ENCODE measurements around the gene TRIO. TPM values are rescaled to one million over a fixed set of nuclear protein-coding genes. Genes with fewer than 3 reads are reported as not detected.

TRIO gene
- total RNA-seq, 1 donor from 2014 or later: 148 TPM

GRCh38 chr5:14365831-14366430 is 222.8 kb downstream of the TRIO start:
- Histone ChIP-seq H3K9me3 (no peaks in the 10 kb centered on the region), H3K4me3 (no peak overlapping the region), H3K36me3 (peaks cover 87% of the 10 kb centered on the region), H3K27me3 (no peaks in the 10 kb centered on the region), H3K4me1 (no peaks in the 10 kb centered on the region), H3K27ac (no peak overlapping the region)
- no peak for TF ChIP-seq CTCF (IDR thresholded peaks at IDR 0.05)
- ATAC-seq (no peak), DNase-seq (no peak)
- intact Hi-C loops (cut with DNase I): no loop called here

- DNase-seq (no peak), ATAC-seq (no peak)
- Histone ChIP-seq H3K27me3 (no peaks in the 10 kb centered on the region), H3K9me3 (no peaks in the 10 kb centered on the region), H3K4me1 (no peaks in the 10 kb centered on the region), H3K36me3 (peaks cover 87% of the 10 kb centered on the region), H3K27ac (no peak overlapping the region), H3K4me3 (no peak overlapping the region)
- intact Hi-C loops (cut with DNase I): no loop called here
- no peak for TF ChIP-seq CTCF (IDR thresholded peaks at IDR 0.05)
Measured at GRCh38 chr5:14366763-14367162, 223.6 kb downstream of the TRIO start.

- TF ChIP-seq CTCF (IDR thresholded peaks at IDR 0.05): no peak
- DNase-seq (no peak), ATAC-seq (no peak)
- Histone ChIP-seq H3K4me3 (no peak overlapping the region), H3K4me1 (no peaks in the 10 kb centered on the region), H3K36me3 (peaks cover 88% of the 10 kb centered on the region), H3K9me3 (no peaks in the 10 kb centered on the region), H3K27ac (no peak overlapping the region), H3K27me3 (no peaks in the 10 kb centered on the region)
- intact Hi-C loops (cut with DNase I): no loop called here
Measured at GRCh38 chr5:14367364-14367763, 224.2 kb downstream of the TRIO start.

- intact Hi-C loops (cut with DNase I): no loop called here
- ATAC-seq: no peak
- no peaks in the 10 kb centered on the region for H3K9me3 ChIP-seq
- no peak for TF ChIP-seq CTCF (IDR thresholded peaks at IDR 0.05)
- no peak for DNase-seq
- no peaks in the 10 kb centered on the region for H3K4me1 ChIP-seq
- no peak overlapping the region for H3K27ac ChIP-seq
- H3K36me3 ChIP-seq: peaks cover 98% of the 10 kb centered on the region
- H3K4me3 ChIP-seq: no peak overlapping the region
- no peaks in the 10 kb centered on the region for H3K27me3 ChIP-seq
Measured at GRCh38 chr5:14369780-14370179, 226.6 kb downstream of the TRIO start.

- ATAC-seq (no peak), DNase-seq (no peak)
- H3K4me1 ChIP-seq: no peaks in the 10 kb centered on the region
- no peaks in the 10 kb centered on the region for H3K27me3 ChIP-seq
- H3K4me3 ChIP-seq: no peak overlapping the region
- no peak for TF ChIP-seq CTCF (IDR thresholded peaks at IDR 0.05)
- H3K36me3 ChIP-seq: peaks cover 98% of the 10 kb centered on the region
- no peak overlapping the region for H3K27ac ChIP-seq
- intact Hi-C loops (cut with DNase I): no loop called here
- no peaks in the 10 kb centered on the region for H3K9me3 ChIP-seq
Measured at GRCh38 chr5:14370386-14370785, 227.2 kb downstream of the TRIO start.

- no peak for DNase-seq
- intact Hi-C loops (cut with DNase I): no loop called here
- peaks cover 89% of the 10 kb centered on the region for H3K36me3 ChIP-seq
- H3K27ac ChIP-seq: no peak overlapping the region
- H3K27me3 ChIP-seq: no peaks in the 10 kb centered on the region
- H3K4me3 ChIP-seq: no peak overlapping the region
- no peak for ATAC-seq
- TF ChIP-seq CTCF (IDR thresholded peaks at IDR 0.05): no peak
- no peaks in the 10 kb centered on the region for H3K9me3 ChIP-seq
- H3K4me1 ChIP-seq: no peaks in the 10 kb centered on the region
Measured at GRCh38 chr5:14373685-14374084, 230.5 kb downstream of the TRIO start.

Measured in upper lobe of right lung (tissue), 1 donor.